Stomach (tissue), 9 donors: ENCODE measurements around the gene ZBBX. TPM values are rescaled to one million over a fixed set of nuclear protein-coding genes. Genes with fewer than 3 reads are reported as not detected.
A peak's percentile ranks its signal among the peaks of the same experiment; 100 is the strongest.

Experiments used
- DNase-seq, 2 donors: peaks; one replicate each; pipeline versions ENCODE4 v3.0.0 to v3.0.0-alpha.2; 2013 to 2019
- H3K27ac ChIP-seq, 5 donors: fragments of 200-600 bp in 4 of 5; sonication (generic) in 4 of 5; one replicate each; pipeline ENCODE4 v1.5.1; 2013 to 2019; ENCODE audit warnings: mild to moderate bottlenecking in 1 of 5, moderate library complexity in 1 of 5
- H3K27me3 ChIP-seq, 3 donors: fragments of 200-600 bp; sonication (generic); one replicate each; pipeline ENCODE4 v1.5.1; 2017 to 2019; ENCODE audit warnings: mixed run types in 1 of 3
- H3K36me3 ChIP-seq, 4 donors: fragments of 200-600 bp; sonication (generic); 1 replicate in 3 of 4; 2 replicates in 1 of 4; pipeline ENCODE4 v1.5.1; 2016 to 2019
- H3K4me1 ChIP-seq, 4 donors: fragments of 200-600 bp; sonication (generic); one replicate each; pipeline ENCODE4 v1.5.1; 2016 to 2019
- H3K4me3 ChIP-seq, 4 donors: fragments of 200-600 bp; sonication (generic) in 3 of 4; one replicate each; pipeline ENCODE4 v1.5.1; 2016 to 2019; ENCODE audit warnings: mild to moderate bottlenecking in 1 of 4
- H3K9me3 ChIP-seq, 4 donors: fragments of 200-600 bp; sonication (generic); one replicate each; pipeline ENCODE4 v1.5.1; 2016 to 2019
- CTCF ChIP-seq, 7 experiments: fragments of 450-650 bp in 4 of 7; fragments of 200-600 bp in 3 of 7; sonication (generic) in 3 of 7; IDR thresholded peaks; one replicate each; pipeline ENCODE4 v1.5.1; 2016 to 2019; ENCODE audit warnings: antibody characterized with exemption in 7 of 7, control low read depth in 2 of 7, mild to moderate bottlenecking in 1 of 7
- EP300 ChIP-seq: sonication (generic); formaldehyde crosslinking; IDR thresholded peaks from one replicate; pipeline ENCODE4 v1.6.1; 2017; ENCODE audit warnings: antibody characterized with exemption
- POLR2A ChIP-seq, 4 donors: fragments of 450-650 bp; IDR thresholded peaks; one replicate each; pipeline ENCODE4 v1.6.1; 2016; ENCODE audit warnings: antibody characterized with exemption in 4 of 4, control low read depth in 2 of 4, mild to moderate bottlenecking in 1 of 4, moderate library complexity in 1 of 4
- POLR2AphosphoS5 ChIP-seq, 3 donors: sonication (generic); formaldehyde crosslinking; IDR thresholded peaks; one replicate each; pipeline ENCODE4 v1.6.1; 2016; ENCODE audit warnings: antibody characterized with exemption in 3 of 3
- WGBS, 5 donors: extraction: QIAGEN DNeasy Blood & Tissue Kit in 3 of 5; methylation state at CpG; one replicate each; pipeline versions ENCODE4 v1.1.5 to v1.1.7; 2013 to 2018; 5-methylcytosine and 5-hydroxymethylcytosine counted together
- intact Hi-C: fragments of 100-400 bp; cut with DNase I; formaldehyde crosslinking; loops from one replicate; pipeline ENCODE4 v1.15.1; 2023; ENCODE audit warnings: low total_unique reads
- polyA plus RNA-seq, 3 donors: library from polyadenylated mRNA; stranded (reverse); fragments of 200-250 nt; gene quantifications; one replicate each; pipeline ENCODE4 v1.2.3, GENCODE V29; 2013
- total RNA-seq, 5 donors: library from RNA; depleted of rRNA; stranded (reverse); fragments of >200 nt; gene quantifications; one replicate each; pipeline versions ENCODE4 v1.1.0 to v1.2.3, GENCODE V29; 2014 to 2016
- donor health status: healthy with polysubstance abuse.
- donor health status: Bipolar disorder and iron deficiency.
- donor health status: healthy.

ZBBX gene
- total and polyA plus RNA-seq, 8 donors = 1.7 TPM; not detected in 7

GRCh38 chr3:167209011-167209410 lies 171.1 kb downstream of the ZBBX start:
- H3K4me3 ChIP-seq = no peak overlapping the region
- no peak overlapping the region for H3K27ac ChIP-seq
- no peaks in the 10 kb centered on the region for H3K36me3 ChIP-seq
- intact Hi-C loops = no loop called here
- no peaks in the 10 kb centered on the region for H3K27me3 ChIP-seq
- peaks cover 0 to 9% (median 0%) of the 10 kb centered on the region in 4 donors for H3K9me3 ChIP-seq
- DNase-seq = peak in 1 of 2 donors; percentile 13
- no peak for TF ChIP-seq POLR2A (IDR thresholded peaks at IDR 0.05)
- TF ChIP-seq CTCF (IDR thresholded peaks at IDR 0.05) = no peak
- TF ChIP-seq POLR2AphosphoS5 (IDR thresholded peaks at IDR 0.05) = no peak
- TF ChIP-seq EP300 = no peak
- H3K4me1 ChIP-seq = no peaks in the 10 kb centered on the region

GRCh38 chr3:167203062-167203461 lies 177.0 kb downstream of the ZBBX start:
- Histone ChIP-seq H3K27ac (no peak overlapping the region), H3K4me3 (no peak overlapping the region), H3K36me3 (no peaks in the 10 kb centered on the region), H3K9me3 (no peaks in the 10 kb centered on the region), H3K4me1 (no peaks in the 10 kb centered on the region), H3K27me3 (no peaks in the 10 kb centered on the region)
- WGBS, 5 donors = 27 to 56% (median 38%) methylated on average over 1 of the region's 1 CpG
- DNase-seq = no peak
- TF ChIP-seq CTCF (IDR thresholded peaks at IDR 0.05) (no peak), POLR2AphosphoS5 (IDR thresholded peaks at IDR 0.05) (no peak), EP300 (no peak), POLR2A (IDR thresholded peaks at IDR 0.05) (no peak)
- intact Hi-C loops = no loop called here

- no peaks in the 10 kb centered on the region for H3K36me3 ChIP-seq
- 68 to 87% (median 84%) methylated on average over 1 of the region's 1 CpG for WGBS, 5 donors
- intact Hi-C loops = no loop called here
Observed at GRCh38 chr3:167198949-167199600, 181.0 kb downstream of the ZBBX start.

More at GRCh38 chr3:167198949-167199600, 181.0 kb downstream of the ZBBX start:
- Histone ChIP-seq H3K4me1 (no peaks in the 10 kb centered on the region), H3K27me3 (no peaks in the 10 kb centered on the region), H3K27ac (no peak overlapping the region), H3K4me3 (no peak overlapping the region), H3K9me3 (no peaks in the 10 kb centered on the region)
- TF ChIP-seq CTCF (IDR thresholded peaks at IDR 0.05) = no peak
- DNase-seq = no peak

Other genes starting within 250 kb of the ZBBX start
- gene SERPINI2, start 93.7 kb upstream of the ZBBX start, total RNA-seq = 1 to 10 TPM in 1 of 5 donors, not detected in 4; 1.3 TPM
- 1 to 10 TPM in 2 of 3 donors, not detected in 1; 1.1 TPM for gene SERPINI2, start 93.7 kb upstream of the ZBBX start, polyA plus RNA-seq